GM19043 (cell line): Measurements from ENCODE around the gene DYRK3.

Experiments used
- ATAC-seq: cut with Tn5 transposase; IDR thresholded peaks from one replicate; pipeline ENCODE4 v1.9.1; 2021; ENCODE audit warnings: low read depth; ENCODE audit not compliant: unreplicated experiment

The DYRK3 gene

GRCh38 chr1:206679738-206680211 is 44.4 kb downstream of the DYRK3 start:
- ATAC-seq = peak; percentile 84

GRCh38 chr1:206680279-206680678 is 44.9 kb downstream of the DYRK3 start:
- no peak for ATAC-seq

- ATAC-seq = no peak
Observed at GRCh38 chr1:206681359-206681758, 46.0 kb downstream of the DYRK3 start.

GRCh38 chr1:206682111-206682510 is 46.8 kb downstream of the DYRK3 start:
- peak; percentile 24 for ATAC-seq

GRCh38 chr1:206683313-206683712 is 48.0 kb downstream of the DYRK3 start:
- no peak for ATAC-seq

- no peak for ATAC-seq
Observed at GRCh38 chr1:206684003-206684402, 48.7 kb downstream of the DYRK3 start.

GRCh38 chr1:206684478-206685333 is 49.4 kb downstream of the DYRK3 start, which contains the start of gene MAPKAPK2:
TSS of gene MAPKAPK2 (plus strand) at chr1:206684905. CDS start at chr1:206685230, 325 bp downstream.
- peak; percentile 37 for ATAC-seq

GRCh38 chr1:206685334-206685768 is 50.0 kb downstream of the DYRK3 start:
- peak; percentile 18 for ATAC-seq

- peak; percentile 8 for ATAC-seq
Observed at GRCh38 chr1:206685769-206686477, 50.6 kb downstream of the DYRK3 start.

GRCh38 chr1:206686478-206687249 is 51.3 kb downstream of the DYRK3 start:
- ATAC-seq = peak; percentile 31

GRCh38 chr1:206687251-206687914 is 52.0 kb downstream of the DYRK3 start:
- ATAC-seq = no peak

GRCh38 chr1:206687915-206688442 is 52.6 kb downstream of the DYRK3 start:
- ATAC-seq = no peak

GRCh38 chr1:206690516-206690915 is 55.2 kb downstream of the DYRK3 start:
- no peak for ATAC-seq

GRCh38 chr1:206691604-206692003 is 56.3 kb downstream of the DYRK3 start:
- ATAC-seq = no peak

GRCh38 chr1:206693029-206693428 is 57.7 kb downstream of the DYRK3 start:
- no peak for ATAC-seq

- no peak for ATAC-seq
Observed at GRCh38 chr1:206693592-206693991, 58.3 kb downstream of the DYRK3 start.

GRCh38 chr1:206694171-206695124 is 59.1 kb downstream of the DYRK3 start:
- no peak for ATAC-seq

- no peak for ATAC-seq
Observed at GRCh38 chr1:206695733-206696132, 60.4 kb downstream of the DYRK3 start.
